Parathyroid adenoma (tissue), 2 donors: Measurements from ENCODE around the gene ST13.

ENCODE experiments used
- H2AFZ ChIP-seq: fragments of 300-600 bp; sonication (generic); one replicate; pipeline ENCODE4 v1.7.0; 2017; ENCODE audit warnings: antibody characterized with exemption, mild to moderate bottlenecking
- H3K27ac ChIP-seq: fragments of 300-600 bp; sonication (generic); one replicate; pipeline ENCODE4 v1.7.0; 2017
- H3K27me3 ChIP-seq: fragments of 300-600 bp; sonication (generic); one replicate; pipeline ENCODE4 v1.7.0; 2017; ENCODE audit warnings: low read length; ENCODE audit not compliant: control insufficient read depth, insufficient read depth
- H3K36me3 ChIP-seq: fragments of 300-600 bp; sonication (generic); one replicate; pipeline ENCODE4 v1.7.0; 2017; ENCODE audit warnings: low read length; ENCODE audit not compliant: control insufficient read depth, insufficient read depth
- H3K4me1 ChIP-seq: fragments of 300-600 bp; sonication (generic); one replicate; pipeline ENCODE4 v1.7.0; 2017; ENCODE audit warnings: control low read depth
- H3K4me2 ChIP-seq: fragments of 300-600 bp; sonication (generic); one replicate; pipeline ENCODE4 v1.7.0; 2017; ENCODE audit warnings: low read length
- H3K4me3 ChIP-seq: fragments of 300-600 bp; sonication (generic); one replicate; pipeline ENCODE4 v1.7.0; 2017; ENCODE audit warnings: low read depth, low read length
- H3K79me2 ChIP-seq: fragments of 300-600 bp; sonication (generic); one replicate; pipeline ENCODE4 v1.7.0; 2017; ENCODE audit warnings: control low read depth
- H3K9ac ChIP-seq: fragments of 300-600 bp; sonication (generic); one replicate; pipeline ENCODE4 v1.7.0; 2017; ENCODE audit warnings: mild to moderate bottlenecking
- H3K9me3 ChIP-seq: fragments of 300-600 bp; sonication (generic); one replicate; pipeline ENCODE4 v1.7.0; 2017; ENCODE audit warnings: low read length; ENCODE audit not compliant: control insufficient read depth
- CTCF ChIP-seq: fragments of 300-600 bp; sonication (generic); IDR thresholded peaks from one replicate; pipeline ENCODE4 v1.7.0; 2017; ENCODE audit warnings: antibody characterized with exemption, mild to moderate bottlenecking
- donor health status: primary hyperparathyroidism.

The ST13 gene

GRCh38 chr22:40818747-40819598 lies 37.5 kb downstream of the ST13 start, which contains the start of gene SLC25A17:
SLC25A17 (minus strand) TSS chr22:40819346; CDS start chr22:40819248, 98 bp downstream.
- Histone ChIP-seq H3K4me1 (peaks cover 7% of the 10 kb centered on the region), H3K4me3 (peak within 1 kb of the TSS; percentile 100), H3K9me3 (no peaks in the 10 kb centered on the region), H3K4me2 (peak within 1 kb of the TSS; percentile 98), H3K27me3 (no peaks in the 10 kb centered on the region), H3K9ac (no peak within 1 kb of the TSS), H2AFZ (peak within 1 kb of the TSS; percentile 99), H3K27ac (peak within 1 kb of the TSS; percentile 49), H3K36me3 (no peaks in the 10 kb centered on the region), H3K79me2 (peaks cover 19% of the 10 kb centered on the region)
- TF ChIP-seq CTCF: no peak

GRCh38 chr22:40818192-40818746 lies 38.2 kb downstream of the ST13 start:
- no peaks in the 10 kb centered on the region for H3K36me3 ChIP-seq
- peaks cover 19% of the 10 kb centered on the region for H3K79me2 ChIP-seq
- H3K4me3 ChIP-seq: peak overlapping the region; percentile 100
- H3K9me3 ChIP-seq: no peaks in the 10 kb centered on the region
- H3K9ac ChIP-seq: no peak overlapping the region
- peaks cover 7% of the 10 kb centered on the region for H3K4me1 ChIP-seq
- H3K27me3 ChIP-seq: no peaks in the 10 kb centered on the region
- no peak for TF ChIP-seq CTCF
- H3K4me2 ChIP-seq: peak overlapping the region; percentile 98
- peak overlapping the region; percentile 99 for H2AFZ ChIP-seq
- no peak overlapping the region for H3K27ac ChIP-seq

GRCh38 chr22:40817737-40818136 lies 38.7 kb downstream of the ST13 start:
- Histone ChIP-seq H3K27me3 (no peaks in the 10 kb centered on the region), H3K79me2 (peaks cover 19% of the 10 kb centered on the region), H3K9me3 (no peaks in the 10 kb centered on the region), H3K27ac (no peak overlapping the region), H3K9ac (no peak overlapping the region), H3K4me1 (peaks cover 7% of the 10 kb centered on the region), H3K4me3 (no peak overlapping the region), H3K36me3 (no peaks in the 10 kb centered on the region), H3K4me2 (no peak overlapping the region), H2AFZ (no peak overlapping the region)
- TF ChIP-seq CTCF: no peak

- Histone ChIP-seq H2AFZ (no peak overlapping the region), H3K27ac (no peak overlapping the region), H3K4me1 (peaks cover 7% of the 10 kb centered on the region), H3K79me2 (peaks cover 9% of the 10 kb centered on the region), H3K9ac (no peak overlapping the region), H3K4me3 (no peak overlapping the region), H3K9me3 (no peaks in the 10 kb centered on the region), H3K4me2 (no peak overlapping the region), H3K36me3 (no peaks in the 10 kb centered on the region), H3K27me3 (no peaks in the 10 kb centered on the region)
- TF ChIP-seq CTCF: no peak
Measured at GRCh38 chr22:40813912-40814315, 42.5 kb downstream of the ST13 start.
